Neural crest cell (in vitro differentiated cells): ENCODE data around the gene ALPK3. TPM values are rescaled to one million over a fixed set of nuclear protein-coding genes. Genes with fewer than 3 reads are reported as not detected.

ENCODE experiments used
- DNase-seq: peaks from one replicate; pipeline ENCODE4 v3.0.0; 2021; ENCODE audit warnings: low read depth, mixed read lengths, low spot score
- H3K27ac Mint-ChIP-seq: one replicate; pipeline ENCODE4 v1.8.0; 2021; ENCODE audit warnings: mild to moderate bottlenecking, mixed read lengths; ENCODE audit not compliant: unreplicated experiment
- H3K27me3 Mint-ChIP-seq: 2 replicates; pipeline ENCODE4 v1.8.0; 2021; ENCODE audit warnings: low read depth, mild to moderate bottlenecking, mixed read lengths
- H3K36me3 Mint-ChIP-seq: 2 replicates; pipeline ENCODE4 v1.8.0; 2021; ENCODE audit warnings: low read depth, mild to moderate bottlenecking, mixed read lengths
- H3K4me1 Mint-ChIP-seq: 2 replicates; pipeline ENCODE4 v1.8.0; 2021; ENCODE audit warnings: mixed read lengths
- H3K4me3 Mint-ChIP-seq: one replicate; pipeline ENCODE4 v1.8.0; 2021; ENCODE audit warnings: mild to moderate bottlenecking, mixed read lengths
- H3K9me3 Mint-ChIP-seq: 2 replicates; pipeline ENCODE4 v1.8.0; 2021; ENCODE audit warnings: mixed read lengths
- CTCF ChIP-seq: fragments of 200-600 bp; sonication (generic); conservative IDR thresholded peaks from 2 replicates; pipeline ENCODE4 v1.5.0; 2021; ENCODE audit warnings: antibody characterized with exemption, mild to moderate bottlenecking
- total RNA-seq: library from RNA; stranded (reverse); gene quantifications from 2 replicates; pipeline ENCODE4 v1.2.1, GENCODE V29; 2021

ALPK3 gene
- total RNA-seq, 1 donor from 2014 or later: 4.4 TPM

GRCh38 chr15:84798436-84798946, 18.7 kb upstream of the ALPK3 start:
- H3K4me1 Mint-ChIP-seq: no peaks in the 10 kb centered on the region
- H3K4me3 Mint-ChIP-seq: no peak overlapping the region
- no peaks in the 10 kb centered on the region for H3K27me3 Mint-ChIP-seq
- TF ChIP-seq CTCF: no peak
- H3K9me3 Mint-ChIP-seq: no peaks in the 10 kb centered on the region
- DNase-seq: no peak
- peaks cover 9% of the 10 kb centered on the region for H3K36me3 Mint-ChIP-seq
- H3K27ac Mint-ChIP-seq: no peak overlapping the region

- Mint-ChIP-seq H3K27ac (no peak overlapping the region), H3K27me3 (no peaks in the 10 kb centered on the region), H3K36me3 (peaks cover 6% of the 10 kb centered on the region), H3K4me1 (no peaks in the 10 kb centered on the region), H3K9me3 (no peaks in the 10 kb centered on the region), H3K4me3 (no peak overlapping the region)
- DNase-seq: no peak
- TF ChIP-seq CTCF: no peak
These were observed 17.5 kb upstream of the ALPK3 start for GRCh38 chr15:84799511-84800187.

GRCh38 chr15:84800365-84800806, 16.8 kb upstream of the ALPK3 start:
- Mint-ChIP-seq H3K36me3 (peaks cover 6% of the 10 kb centered on the region), H3K27ac (no peak overlapping the region), H3K4me1 (no peaks in the 10 kb centered on the region), H3K9me3 (no peaks in the 10 kb centered on the region), H3K27me3 (no peaks in the 10 kb centered on the region), H3K4me3 (no peak overlapping the region)
- no peak for TF ChIP-seq CTCF
- DNase-seq: no peak

GRCh38 chr15:84804005-84804900, 12.9 kb upstream of the ALPK3 start:
- no peak for DNase-seq
- no peak for TF ChIP-seq CTCF
- no peaks in the 10 kb centered on the region for H3K27me3 Mint-ChIP-seq
- no peaks in the 10 kb centered on the region for H3K4me1 Mint-ChIP-seq
- H3K27ac Mint-ChIP-seq: no peak overlapping the region
- peaks cover 5% of the 10 kb centered on the region for H3K36me3 Mint-ChIP-seq
- no peaks in the 10 kb centered on the region for H3K9me3 Mint-ChIP-seq
- H3K4me3 Mint-ChIP-seq: no peak overlapping the region

GRCh38 chr15:84805221-84805620, 11.9 kb upstream of the ALPK3 start:
- Mint-ChIP-seq H3K27me3 (no peaks in the 10 kb centered on the region), H3K27ac (no peak overlapping the region), H3K36me3 (peaks cover 5% of the 10 kb centered on the region), H3K4me1 (no peaks in the 10 kb centered on the region), H3K9me3 (no peaks in the 10 kb centered on the region), H3K4me3 (no peak overlapping the region)
- no peak for TF ChIP-seq CTCF
- no peak for DNase-seq
